ENCODE results near the gene NPBWR2.

Gene NPBWR2

DNA sequence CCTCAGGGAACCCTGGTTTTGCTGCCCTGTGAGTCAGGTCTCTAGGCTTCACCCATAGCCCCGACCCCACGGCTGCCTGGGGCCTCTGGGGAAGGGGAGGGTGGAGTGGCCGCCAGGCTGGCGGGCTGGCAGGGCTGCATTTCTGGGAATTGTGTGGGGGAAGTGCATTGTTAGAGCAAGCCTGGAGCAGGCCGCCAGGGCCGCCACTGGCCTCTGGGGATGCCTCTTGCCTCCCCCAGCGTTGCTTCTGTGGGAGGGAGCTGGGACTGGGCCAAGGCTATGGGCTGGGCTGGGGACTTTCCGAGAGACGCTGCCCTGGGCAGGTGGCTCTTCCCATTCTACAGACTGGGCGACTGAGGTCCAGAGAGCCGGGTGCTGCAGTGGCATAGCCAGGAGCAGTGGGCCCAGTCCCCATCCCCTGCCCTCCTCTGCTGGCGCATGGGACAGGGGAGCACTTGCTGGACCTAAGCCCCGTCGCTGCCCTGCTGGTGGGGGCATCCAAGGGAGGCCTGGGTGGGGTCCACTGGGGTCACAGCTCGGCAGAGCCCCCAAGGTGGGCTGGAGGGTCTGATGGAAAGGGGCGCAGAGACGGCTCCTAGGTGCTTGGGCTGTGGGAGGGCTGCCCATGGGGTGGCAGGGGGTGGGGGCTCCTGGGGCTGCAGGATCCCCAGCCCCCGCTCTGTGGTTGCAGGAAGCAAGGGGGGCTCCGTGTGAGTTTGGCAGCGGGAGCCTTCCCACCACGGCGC is 51.3 kb downstream of the NPBWR2 start:
- peak; percentile 80 for DNase-seq

DNA sequence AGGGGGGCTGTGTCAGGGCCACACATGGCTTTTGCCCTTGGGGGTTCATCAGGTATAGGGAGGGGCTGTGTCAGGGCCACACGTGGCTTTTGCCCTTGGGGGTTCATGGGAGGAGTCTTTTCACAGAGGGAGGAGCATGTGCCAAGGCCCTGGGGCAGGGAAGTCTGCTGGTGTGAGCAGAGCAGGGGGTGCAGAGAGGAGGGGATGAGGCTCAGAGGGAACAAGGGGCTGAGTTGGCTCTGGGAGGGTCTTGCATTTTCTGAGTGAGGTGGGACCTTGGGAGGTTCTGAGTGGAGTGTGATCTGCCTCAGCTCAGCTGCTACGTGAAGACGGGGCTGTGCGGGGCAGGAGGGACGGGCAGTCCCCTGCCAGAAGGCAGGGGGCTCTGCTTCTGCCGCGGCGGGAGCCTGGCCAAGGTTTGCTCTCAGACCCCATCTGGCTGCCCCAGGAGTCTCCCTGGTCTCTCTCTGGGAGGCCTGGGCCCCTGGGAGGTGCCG is 51.9 kb downstream of the NPBWR2 start:
- DNase-seq, result no peak

DNA sequence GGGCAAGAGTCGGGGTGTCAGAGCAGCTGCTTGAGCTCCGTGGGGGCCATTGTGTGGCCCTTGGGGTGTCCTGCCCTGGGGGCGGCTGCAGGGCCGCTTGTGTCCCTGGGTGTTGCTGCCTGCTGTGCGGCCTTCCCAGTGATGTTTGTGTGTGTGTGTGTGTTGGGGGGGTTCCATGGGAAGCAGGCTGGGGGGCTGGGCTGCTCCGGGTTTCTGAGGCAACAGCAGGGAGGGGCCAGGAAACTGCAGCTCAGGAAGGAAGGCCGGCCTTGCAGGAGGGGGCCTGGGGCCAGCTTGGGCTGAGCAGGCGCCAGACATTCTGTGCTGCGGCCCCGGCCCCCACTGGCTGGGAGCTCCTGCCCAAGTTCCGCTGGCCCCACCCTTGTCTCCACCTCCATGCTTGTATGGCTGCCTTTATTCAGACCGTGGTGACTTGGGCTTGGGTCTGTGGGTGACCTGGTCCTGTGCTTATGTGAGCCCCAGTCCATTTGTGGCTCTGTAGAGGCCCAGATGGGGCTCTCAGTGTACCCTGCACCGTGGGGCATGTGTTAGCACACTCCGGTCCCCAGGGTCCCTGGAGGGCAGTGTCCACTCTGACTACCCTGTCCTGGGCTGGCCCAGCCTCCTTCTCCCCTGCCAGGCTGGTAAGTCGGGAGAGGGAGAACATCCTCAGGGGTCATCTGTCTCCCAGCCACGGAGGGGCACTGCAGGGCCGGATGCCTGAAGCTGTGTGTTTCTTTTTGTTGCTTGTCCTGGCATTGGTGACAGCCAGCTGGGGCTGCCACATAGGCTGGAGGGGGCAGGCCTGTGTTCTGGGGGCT is 53.3 kb downstream of the NPBWR2 start:
- peak; percentile 87 for DNase-seq

Data from islet precursor cell (in vitro differentiated cells).